ENCODE measurements around the gene KCTD2. TPM values are rescaled to one million over a fixed set of nuclear protein-coding genes. Genes with fewer than 3 reads are reported as not detected.

The KCTD2 gene
- total and polyA plus RNA-seq, 4 experiments from 2014 or later = 2.3 to 31.7 (median 21.4) TPM

DNA sequence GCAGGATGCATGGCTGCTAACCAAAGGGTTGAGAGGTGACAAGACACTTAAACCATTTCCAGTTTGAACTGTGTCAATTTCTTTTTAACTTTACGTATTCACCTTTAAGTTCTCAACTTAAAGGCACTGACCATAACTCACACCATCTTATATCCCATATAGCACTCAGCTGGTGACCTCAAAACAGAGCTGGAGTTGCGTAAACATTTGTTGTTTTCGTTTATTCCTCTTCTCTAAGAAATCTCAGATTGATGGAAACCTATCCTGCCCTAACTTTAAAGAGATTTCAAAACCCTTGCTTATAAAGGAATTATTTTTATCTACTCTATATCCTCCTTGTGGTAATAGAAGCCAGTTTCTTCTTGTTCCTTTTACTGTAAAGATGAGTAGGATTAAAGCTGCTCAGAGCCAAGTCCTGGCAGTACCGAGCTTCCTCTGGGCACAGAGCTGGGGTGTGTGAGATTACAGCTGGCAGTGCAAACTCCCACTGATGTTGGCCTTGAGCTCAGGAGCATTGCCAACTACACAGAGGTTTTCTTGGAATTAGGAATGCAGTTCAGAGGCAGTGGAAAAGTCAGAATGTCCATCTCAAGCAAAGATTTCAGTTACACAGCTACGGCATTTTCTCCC is 1.3 kb downstream of the KCTD2 start:
- H3K27me3 ChIP-seq (ENCODE audit: insufficient read depth, low read length) = no peaks in the 10 kb centered on the region
- peaks cover 30% of the 10 kb centered on the region for H3K4me1 ChIP-seq (ENCODE audit: insufficient read depth, low read length)
- peak overlapping the region; percentile 87 to 100 (median 95) for H3K4me3 Mint-ChIP-seq
- intact Hi-C loops (cut with micrococcal nuclease) = no loop called here
- no peaks in the 10 kb centered on the region for H3K9me3 ChIP-seq (ENCODE audit: control insufficient read depth in 1 of 2, low read length in 2 of 2)
- peaks cover 12% of the 10 kb centered on the region for H3K36me3 ChIP-seq (ENCODE audit: insufficient read depth, low read length)
- DNase-seq = no peak
- ChIA-PET POLR2A (ENCODE audit: partially characterized antibody) (interaction anchor here (0.8 to 4.9 kb wide), 11 partner anchors 12 to 158 kb away, joined by 3 to 119 read pairs (median 6); partner anchors contain the start of genes ARMC7, CDR2L, JPT1 and MRPL58), CTCF (ENCODE audit: partially characterized antibody) (interaction anchor here (0.8 to 3.5 kb wide), 6 partner anchors 10 to 311 kb away, joined by 3 to 16 read pairs (median 8); partner anchors contain the start of gene MRPL58)
- H3K27ac ChIP-seq (ENCODE audit: low read depth, low read length) = no peak overlapping the region
- H3K36me3 Mint-ChIP-seq = peaks cover 21 to 39% of the 10 kb centered on the region in 2 donors
- peak overlapping the region; percentile 88 to 98 (median 92) for H3K27ac Mint-ChIP-seq
- H3K4me3 ChIP-seq (ENCODE audit: low read length in 2 of 2) = peak overlapping the region in 1 of 2 donors; percentile 62
- H3K27me3 Mint-ChIP-seq = no peaks in the 10 kb centered on the region
- peaks cover 25 to 64% (median 43%) of the 10 kb centered on the region in 4 donors for H3K4me1 Mint-ChIP-seq
- H3K9me3 Mint-ChIP-seq = no peaks in the 10 kb centered on the region

- intact Hi-C loops (cut with micrococcal nuclease) = no loop called here
- Mint-ChIP-seq H3K4me1 (peaks cover 25 to 60% (median 41%) of the 10 kb centered on the region in 4 donors), H3K27me3 (no peaks in the 10 kb centered on the region), H3K36me3 (peaks cover 18 to 38% of the 10 kb centered on the region in 2 donors), H3K27ac (peak overlapping the region in 5 of 7 donors; percentile 5 to 97 (median 88)), H3K4me3 (peak overlapping the region in 3 of 8 donors; percentile 9 to 39 (median 13)), H3K9me3 (no peaks in the 10 kb centered on the region)
- Histone ChIP-seq H3K36me3 (ENCODE audit: insufficient read depth, low read length) (peaks cover 18% of the 10 kb centered on the region), H3K27ac (ENCODE audit: low read depth, low read length) (no peak overlapping the region), H3K4me3 (ENCODE audit: low read length in 2 of 2) (no peak overlapping the region), H3K27me3 (ENCODE audit: insufficient read depth, low read length) (no peaks in the 10 kb centered on the region), H3K4me1 (ENCODE audit: insufficient read depth, low read length) (peaks cover 30% of the 10 kb centered on the region), H3K9me3 (ENCODE audit: control insufficient read depth in 1 of 2, low read length in 2 of 2) (no peaks in the 10 kb centered on the region)
- ChIA-PET POLR2A (ENCODE audit: partially characterized antibody) (interaction anchor here (0.8 to 4.9 kb wide), 8 partner anchors 9 to 157 kb away, joined by 3 to 119 read pairs (median 4); partner anchors contain the start of genes ARMC7, JPT1, MRPL58 and NUP85), CTCF (ENCODE audit: partially characterized antibody) (interaction anchor here (0.8 to 3.5 kb wide), 8 partner anchors 10 to 311 kb away, joined by 3 to 16 read pairs (median 3); partner anchors contain the start of gene MRPL58)
- DNase-seq = no peak
These were observed 2.0 kb downstream of the KCTD2 start for GRCh38 chr17:75049057-75049456.

DNA sequence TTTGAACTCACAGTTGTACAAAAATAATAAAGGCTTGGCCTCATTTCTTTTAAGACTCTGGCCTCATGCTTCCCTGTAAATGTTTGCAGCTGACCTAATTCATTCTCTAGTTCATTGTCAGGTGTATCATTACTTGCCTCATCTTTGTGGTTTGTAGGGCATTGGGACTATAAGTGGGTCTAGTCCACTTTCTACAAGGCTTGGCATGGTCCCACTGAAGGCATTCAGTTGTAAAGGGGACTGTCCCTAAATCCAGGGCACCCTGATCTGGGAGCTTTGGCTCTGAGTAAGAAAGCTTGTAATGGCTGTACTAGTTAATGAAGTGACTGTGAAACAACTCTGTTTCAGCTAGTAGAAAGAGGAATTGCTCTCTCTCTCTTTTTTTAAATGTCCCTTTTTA is 2.7 kb downstream of the KCTD2 start:
- Histone ChIP-seq H3K4me3 (ENCODE audit: low read length in 2 of 2) (no peak overlapping the region), H3K4me1 (ENCODE audit: insufficient read depth, low read length) (peaks cover 30% of the 10 kb centered on the region), H3K36me3 (ENCODE audit: insufficient read depth, low read length) (peaks cover 20% of the 10 kb centered on the region), H3K27me3 (ENCODE audit: insufficient read depth, low read length) (no peaks in the 10 kb centered on the region), H3K9me3 (ENCODE audit: control insufficient read depth in 1 of 2, low read length in 2 of 2) (no peaks in the 10 kb centered on the region), H3K27ac (ENCODE audit: low read depth, low read length) (no peak overlapping the region)
- Mint-ChIP-seq H3K9me3 (no peaks in the 10 kb centered on the region), H3K4me1 (peaks cover 25 to 56% (median 38%) of the 10 kb centered on the region in 4 donors), H3K27ac (peak overlapping the region in 4 of 7 donors; percentile 23 to 50 (median 29)), H3K4me3 (peak overlapping the region in 2 of 8 donors; percentile 9 to 39), H3K36me3 (peaks cover 18 to 43% of the 10 kb centered on the region in 2 donors), H3K27me3 (no peaks in the 10 kb centered on the region)
- ChIA-PET POLR2A (ENCODE audit: partially characterized antibody) (interaction anchor here (1.0 to 4.9 kb wide), 4 partner anchors 10 to 37 kb away, joined by 3 to 119 read pairs (median 23); partner anchors contain the start of gene MRPL58), CTCF (ENCODE audit: partially characterized antibody) (interaction anchor here (0.7 to 3.5 kb wide), 6 partner anchors 10 to 122 kb away, joined by 3 to 16 read pairs (median 3); no protein-coding TSS in a partner anchor)
- no peak for DNase-seq
- intact Hi-C loops (cut with micrococcal nuclease) = no loop called here

DNA sequence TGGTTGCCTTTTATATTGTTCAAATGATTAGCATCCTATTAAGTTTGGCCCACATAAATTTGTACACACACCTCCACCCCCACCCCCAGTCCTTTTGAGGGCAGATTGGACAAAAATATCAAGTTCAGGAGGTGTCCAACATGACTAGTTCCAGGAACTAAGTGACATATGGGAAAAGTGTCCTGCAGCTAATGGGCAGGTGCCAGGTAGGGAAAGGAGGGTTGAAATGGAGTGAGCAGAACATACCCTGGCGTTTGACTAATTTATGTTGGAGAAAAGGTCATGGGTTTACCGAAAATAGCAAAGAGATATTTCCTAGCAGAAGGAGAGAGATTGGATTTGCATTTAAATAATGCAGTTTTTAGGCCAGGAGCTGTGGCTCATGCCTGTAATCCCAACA is 4.9 kb downstream of the KCTD2 start:
- ChIA-PET CTCF (ENCODE audit: partially characterized antibody) (interaction anchor here (1.3 kb wide), 1 partner anchor 90 kb away, joined by 5 read pairs; no protein-coding TSS in a partner anchor), POLR2A (ENCODE audit: partially characterized antibody) (no interaction called here)
- no peaks in the 10 kb centered on the region for H3K9me3 ChIP-seq (ENCODE audit: control insufficient read depth in 1 of 2, low read length in 2 of 2)
- Mint-ChIP-seq H3K27ac (no peak overlapping the region), H3K36me3 (peaks cover 25 to 48% of the 10 kb centered on the region in 2 donors), H3K4me3 (no peak overlapping the region), H3K9me3 (no peaks in the 10 kb centered on the region), H3K4me1 (peaks cover 20 to 37% (median 30%) of the 10 kb centered on the region in 4 donors), H3K27me3 (no peaks in the 10 kb centered on the region)
- H3K27ac ChIP-seq (ENCODE audit: low read depth, low read length) = no peak overlapping the region
- intact Hi-C loops (cut with micrococcal nuclease) = no loop called here
- no peaks in the 10 kb centered on the region for H3K27me3 ChIP-seq (ENCODE audit: insufficient read depth, low read length)
- H3K36me3 ChIP-seq (ENCODE audit: insufficient read depth, low read length) = peaks cover 20% of the 10 kb centered on the region
- peaks cover 20% of the 10 kb centered on the region for H3K4me1 ChIP-seq (ENCODE audit: insufficient read depth, low read length)
- no peak for DNase-seq
- H3K4me3 ChIP-seq (ENCODE audit: low read length in 2 of 2) = no peak overlapping the region

DNA sequence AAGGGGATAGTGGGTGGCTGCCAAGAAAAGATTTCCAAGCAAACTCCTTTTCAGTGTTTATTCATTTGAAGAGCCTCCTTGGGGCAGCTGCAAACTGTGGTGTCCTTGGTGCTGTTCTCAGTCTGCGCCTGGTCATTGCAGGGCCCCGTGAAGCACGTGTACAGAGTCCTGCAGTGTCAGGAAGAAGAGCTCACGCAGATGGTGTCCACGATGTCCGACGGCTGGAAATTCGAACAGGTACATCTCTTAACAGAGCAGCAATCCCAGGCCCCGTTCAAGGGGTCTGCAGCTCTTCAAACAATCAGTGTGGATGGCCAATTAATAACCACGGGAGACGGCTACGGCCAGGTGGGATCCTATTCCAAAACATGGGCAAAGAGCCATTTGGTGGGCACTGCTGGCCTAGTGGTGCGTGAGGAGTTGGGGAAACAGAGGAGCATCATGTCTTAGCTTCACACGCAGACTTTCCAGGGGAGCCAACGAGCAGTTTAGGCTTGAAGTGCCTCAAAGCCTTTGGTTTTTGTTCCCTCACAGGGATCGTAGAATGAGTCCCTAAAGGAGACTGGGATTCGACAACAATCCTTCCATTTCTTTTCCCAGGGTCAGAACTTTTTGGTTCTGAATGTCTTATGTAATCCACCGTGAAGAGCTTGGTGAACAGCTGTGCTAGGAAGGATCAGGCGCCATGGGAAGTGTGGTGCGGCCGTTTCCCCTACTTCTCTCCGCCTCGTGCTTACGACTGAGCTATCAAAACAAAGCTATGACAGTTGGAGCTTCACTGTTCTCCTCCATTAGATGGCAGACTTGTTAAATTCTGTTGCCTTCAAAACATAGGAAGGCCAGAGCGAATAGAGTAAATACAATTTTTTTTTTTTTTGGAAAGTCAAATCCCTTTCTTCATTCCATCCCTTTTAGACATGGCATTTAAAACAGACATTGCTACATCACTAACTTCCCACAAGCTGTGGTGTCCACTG is 12.6 kb downstream of the KCTD2 start:
- Mint-ChIP-seq H3K36me3 (peaks cover 50 to 64% of the 10 kb centered on the region in 2 donors), H3K9me3 (no peaks in the 10 kb centered on the region), H3K27ac (peak overlapping the region in 2 of 7 donors; percentile 61 to 78), H3K27me3 (no peaks in the 10 kb centered on the region), H3K4me3 (no peak overlapping the region), H3K4me1 (peaks cover 0 to 18% (median 8%) of the 10 kb centered on the region in 4 donors)
- Histone ChIP-seq H3K36me3 (ENCODE audit: insufficient read depth, low read length) (peaks cover 37% of the 10 kb centered on the region), H3K27ac (ENCODE audit: low read depth, low read length) (no peak overlapping the region), H3K9me3 (ENCODE audit: control insufficient read depth in 1 of 2, low read length in 2 of 2) (no peaks in the 10 kb centered on the region), H3K4me1 (ENCODE audit: insufficient read depth, low read length) (no peaks in the 10 kb centered on the region), H3K4me3 (ENCODE audit: low read length in 2 of 2) (no peak overlapping the region), H3K27me3 (ENCODE audit: insufficient read depth, low read length) (no peaks in the 10 kb centered on the region)
- CTCF ChIA-PET (ENCODE audit: partially characterized antibody) = interaction anchor here (0.6 to 2.5 kb wide), 14 partner anchors 10 to 443 kb away, joined by 3 to 17 read pairs (median 4); no protein-coding TSS in a partner anchor
- peak in 2 of 5 donors; percentile 20 to 26 for DNase-seq
- POLR2A ChIA-PET (ENCODE audit: partially characterized antibody) = interaction anchor here (0.7 to 1.6 kb wide), 9 partner anchors 8 to 221 kb away, joined by 3 to 6 read pairs (median 4); partner anchors contain the start of genes KCTD2 and SLC16A5
- intact Hi-C loops (cut with micrococcal nuclease) = no loop called here

GRCh38 chr17:75060434-75061054 is 13.5 kb downstream of the KCTD2 start:
- H3K27me3 ChIP-seq (ENCODE audit: insufficient read depth, low read length) = no peaks in the 10 kb centered on the region
- H3K4me1 ChIP-seq (ENCODE audit: insufficient read depth, low read length) = peaks cover 4% of the 10 kb centered on the region
- no peaks in the 10 kb centered on the region for H3K9me3 Mint-ChIP-seq
- H3K9me3 ChIP-seq (ENCODE audit: control insufficient read depth in 1 of 2, low read length in 2 of 2) = no peaks in the 10 kb centered on the region
- no peak overlapping the region for H3K27ac Mint-ChIP-seq
- peaks cover 50 to 63% of the 10 kb centered on the region in 2 donors for H3K36me3 Mint-ChIP-seq
- peaks cover 37% of the 10 kb centered on the region for H3K36me3 ChIP-seq (ENCODE audit: insufficient read depth, low read length)
- H3K4me1 Mint-ChIP-seq = peaks cover under 1 to 25% (median 8%) of the 10 kb centered on the region in 4 donors
- no peak overlapping the region for H3K27ac ChIP-seq (ENCODE audit: low read depth, low read length)
- intact Hi-C loops (cut with micrococcal nuclease) = no loop called here
- H3K4me3 ChIP-seq (ENCODE audit: low read length in 2 of 2) = no peak overlapping the region
- CTCF ChIA-PET (ENCODE audit: partially characterized antibody) = interaction anchor here (0.6 to 2.5 kb wide), 17 partner anchors 9 to 442 kb away, joined by 3 to 17 read pairs (median 4); no protein-coding TSS in a partner anchor
- no peak overlapping the region for H3K4me3 Mint-ChIP-seq
- POLR2A ChIA-PET (ENCODE audit: partially characterized antibody) = interaction anchor here (0.7 to 1.6 kb wide), 8 partner anchors 7 to 220 kb away, joined by 3 to 6 read pairs (median 4); partner anchors contain the start of genes KCTD2 and SLC16A5
- DNase-seq = no peak
- H3K27me3 Mint-ChIP-seq = no peaks in the 10 kb centered on the region
